AG09319 (cell line): ENCODE data around the gene DLGAP1.

Experiments
- DNase-seq: peaks from one replicate; pipeline ENCODE4 v3.0.0-alpha.2; 2010; ENCODE audit warnings: low read depth; ENCODE audit errors: extremely low read depth
- CTCF ChIP-seq: IDR thresholded peaks from 2 replicates; pipeline ENCODE4 v1.5.1; 2011; ENCODE audit warnings: low read depth, mild to moderate bottlenecking, inconsistent platforms, low read length, moderate library complexity

DLGAP1 gene

GRCh38 chr18:3914109-3914508, 541.0 kb downstream of the DLGAP1 start:
- TF ChIP-seq CTCF, result no peak
- no peak for DNase-seq

GRCh38 chr18:3912705-3913104, 542.4 kb downstream of the DLGAP1 start:
- no peak for TF ChIP-seq CTCF
- no peak for DNase-seq

- TF ChIP-seq CTCF, result no peak
Observed at GRCh38 chr18:3911413-3911812, 543.7 kb downstream of the DLGAP1 start.

GRCh38 chr18:3910512-3910911, 544.6 kb downstream of the DLGAP1 start:
- TF ChIP-seq CTCF, result no peak
- no peak for DNase-seq

More at GRCh38 chr18:3911413-3911812, 543.7 kb downstream of the DLGAP1 start:
- DNase-seq, result no peak

- no peak for DNase-seq
- TF ChIP-seq CTCF, result no peak
Observed at GRCh38 chr18:3907955-3908354, 547.2 kb downstream of the DLGAP1 start.

- DNase-seq, result no peak
Observed at GRCh38 chr18:3906116-3906750, 548.9 kb downstream of the DLGAP1 start.

GRCh38 chr18:3903337-3903736, 551.8 kb downstream of the DLGAP1 start:
- no peak for TF ChIP-seq CTCF
- peak; percentile 18 for DNase-seq

More at GRCh38 chr18:3906116-3906750, 548.9 kb downstream of the DLGAP1 start:
- no peak for TF ChIP-seq CTCF
